HEK293 (cell line): ENCODE measurements around the gene SLC51B.

Experiments
- CTCF ChIA-PET: fragments of 350-600 bp; formaldehyde crosslinking; extraction: SDS; loops from one replicate; lab custom pipeline; 2021; ENCODE audit warnings: antibody characterized with exemption; lab: Yijun Ruan, JAX
- POLR2A ChIA-PET: fragments of 300-600 bp; formaldehyde crosslinking; extraction: SDS; loops from one replicate; lab custom pipeline; 2020; ENCODE audit warnings: antibody characterized with exemption, inconsistent platforms; lab: Yijun Ruan, JAX
- H3K27ac ChIP-seq: fragments of 200-500 bp; sonication (Bioruptor generic); 2 replicates; pipeline ENCODE4 v1.5.1; 2014; ENCODE audit warnings: low read depth, low read length, control low read depth, inconsistent platforms; ENCODE audit errors: extremely low read depth
- H3K36me3 ChIP-seq, 2 experiments: fragments of 200-500 bp in 1 of 2; sonication (Bioruptor generic) in 1 of 2; 1 replicate in 1 of 2; 2 replicates in 1 of 2; pipeline ENCODE4 v1.5.1; 2014 to 2017; ENCODE audit warnings: inconsistent platforms in 2 of 2, low read length in 2 of 2; ENCODE audit not compliant: control insufficient read depth in 2 of 2, insufficient read depth in 1 of 2
- H3K4me1 ChIP-seq: fragments of 200-500 bp; sonication (Bioruptor generic); 2 replicates; pipeline ENCODE4 v1.5.1; 2014; ENCODE audit warnings: mild to moderate bottlenecking, low read length, inconsistent platforms; ENCODE audit not compliant: control insufficient read depth, insufficient read depth
- H3K4me3 ChIP-seq: 2 replicates; pipeline ENCODE4 v1.5.1; 2011; ENCODE audit warnings: low read depth, mild to moderate bottlenecking, control low read depth, low read length, moderate library complexity
- H3K9me3 ChIP-seq: fragments of 200-500 bp; sonication (Bioruptor generic); 2 replicates; pipeline ENCODE4 v1.5.1; 2014; ENCODE audit warnings: low read depth, low read length, inconsistent platforms; ENCODE audit not compliant: control insufficient read depth, insufficient read depth
- EGR2 ChIP-seq: fragments of 450-650 bp; formaldehyde crosslinking; IDR thresholded peaks from 2 replicates; pipeline ENCODE4 v1.5.1; 2016; ENCODE audit warnings: low read depth, missing biosample characterization, missing genetic modification characterization
- FEZF1 ChIP-seq: fragments of 450-650 bp; formaldehyde crosslinking; IDR thresholded peaks from 2 replicates; pipeline ENCODE4 v1.5.1; 2016; ENCODE audit warnings: missing biosample characterization, missing genetic modification characterization
- GLI2 ChIP-seq: fragments of 450-650 bp; formaldehyde crosslinking; IDR thresholded peaks from 2 replicates; pipeline ENCODE4; 2017; ENCODE audit warnings: missing biosample characterization, missing genetic modification characterization, low read depth, borderline replicate concordance
- HOXC10 ChIP-seq: sonication (generic); formaldehyde crosslinking; IDR thresholded peaks from 2 replicates; pipeline ENCODE4 v1.8.1; 2023; ENCODE audit warnings: mild to moderate bottlenecking, missing genetic modification reagents
- KLF10 ChIP-seq: fragments of 450-650 bp; IDR thresholded peaks from 2 replicates; pipeline ENCODE4 v1.5.1; 2018; ENCODE audit warnings: missing biosample characterization, mild to moderate bottlenecking, missing genetic modification characterization
- SCRT1 ChIP-seq: fragments of 450-650 bp; formaldehyde crosslinking; IDR thresholded peaks from 2 replicates; pipeline ENCODE4 v1.5.1; 2016; ENCODE audit warnings: missing biosample characterization, missing genetic modification characterization, borderline replicate concordance
- ZBTB20 ChIP-seq: fragments of 450-650 bp; formaldehyde crosslinking; IDR thresholded peaks from 2 replicates; pipeline ENCODE4 v1.5.1; 2016; ENCODE audit warnings: missing biosample characterization, missing genetic modification characterization
- ZNF10 ChIP-seq: fragments of 450-650 bp; formaldehyde crosslinking; IDR thresholded peaks from 2 replicates; pipeline ENCODE4 v1.5.1; 2017; ENCODE audit warnings: missing biosample characterization, missing genetic modification characterization
- ZNF132 ChIP-seq: fragments of 450-650 bp; formaldehyde crosslinking; IDR thresholded peaks from 2 replicates; pipeline ENCODE4 v1.5.1; 2017; ENCODE audit warnings: missing biosample characterization, missing genetic modification characterization, borderline replicate concordance
- ZNF146 ChIP-seq: fragments of 450-650 bp; formaldehyde crosslinking; IDR thresholded peaks from 2 replicates; pipeline ENCODE4 v1.5.1; 2016; ENCODE audit warnings: missing biosample characterization, missing genetic modification characterization
- ZNF214 ChIP-seq: fragments of 450-650 bp; formaldehyde crosslinking; IDR thresholded peaks from 2 replicates; pipeline ENCODE4 v1.5.1; 2017; ENCODE audit warnings: missing biosample characterization, mild to moderate bottlenecking, missing genetic modification characterization, borderline replicate concordance
- ZNF239 ChIP-seq: fragments of 450-650 bp; formaldehyde crosslinking; IDR thresholded peaks from 2 replicates; pipeline ENCODE4 v1.5.1; 2016; ENCODE audit warnings: missing biosample characterization, missing genetic modification characterization
- ZNF302 ChIP-seq: fragments of 450-650 bp; formaldehyde crosslinking; IDR thresholded peaks from 2 replicates; pipeline ENCODE4 v1.5.1; 2016; ENCODE audit warnings: missing biosample characterization, missing genetic modification characterization, low read depth
- ZNF37A ChIP-seq: fragments of 450-650 bp; IDR thresholded peaks from 2 replicates; pipeline ENCODE4 v1.5.1; 2018; ENCODE audit warnings: missing biosample characterization, missing genetic modification characterization
- ZNF391 ChIP-seq: fragments of 450-650 bp; formaldehyde crosslinking; IDR thresholded peaks from 2 replicates; pipeline ENCODE4 v1.5.1; 2016; ENCODE audit warnings: low read depth, missing biosample characterization, missing genetic modification characterization, borderline replicate concordance
- ZNF416 ChIP-seq: fragments of 450-650 bp; formaldehyde crosslinking; IDR thresholded peaks from 2 replicates; pipeline ENCODE4 v1.5.1; 2016; ENCODE audit warnings: missing biosample characterization, missing genetic modification characterization
- ZNF426 ChIP-seq: fragments of 450-650 bp; formaldehyde crosslinking; IDR thresholded peaks from 2 replicates; pipeline ENCODE4 v1.5.1; 2017; ENCODE audit warnings: missing biosample characterization, missing genetic modification characterization, mild to moderate bottlenecking, inconsistent platforms, moderate library complexity
- ZNF433 ChIP-seq: fragments of 450-650 bp; formaldehyde crosslinking; IDR thresholded peaks from 2 replicates; pipeline ENCODE4 v1.5.1; 2016; ENCODE audit warnings: missing biosample characterization, missing genetic modification characterization, low read depth
- ZNF529 ChIP-seq: fragments of 450-650 bp; formaldehyde crosslinking; IDR thresholded peaks from 2 replicates; pipeline ENCODE4 v1.5.1; 2017; ENCODE audit warnings: missing genetic modification characterization, missing biosample characterization; ENCODE audit not compliant: insufficient replicate concordance
- ZNF548 ChIP-seq: fragments of 450-650 bp; formaldehyde crosslinking; IDR thresholded peaks from 2 replicates; pipeline ENCODE4 v1.5.1; 2016; ENCODE audit warnings: missing biosample characterization, missing genetic modification characterization
- ZNF600 ChIP-seq: fragments of 450-650 bp; formaldehyde crosslinking; IDR thresholded peaks from 2 replicates; pipeline ENCODE4 v1.5.1; 2016; ENCODE audit warnings: missing biosample characterization, missing genetic modification characterization
- ZNF629 ChIP-seq: fragments of 450-650 bp; formaldehyde crosslinking; IDR thresholded peaks from 2 replicates; pipeline ENCODE4 v1.5.1; 2017; ENCODE audit warnings: missing biosample characterization, missing genetic modification characterization
- ZNF76 ChIP-seq: fragments of 450-650 bp; formaldehyde crosslinking; IDR thresholded peaks from 2 replicates; pipeline ENCODE4; 2016; ENCODE audit warnings: low read depth, missing biosample characterization, missing genetic modification characterization, borderline replicate concordance
- ZSCAN30 ChIP-seq: fragments of 450-650 bp; IDR thresholded peaks from 2 replicates; pipeline ENCODE4 v1.5.1; 2018; ENCODE audit warnings: missing biosample characterization, mild to moderate bottlenecking, missing genetic modification characterization, moderate library complexity
- TF ChIP-seq, protein P1 (sequence below): fragments of 450-650 bp; formaldehyde crosslinking; IDR thresholded peaks from 2 replicates; pipeline ENCODE4 v1.5.1; 2016; ENCODE audit warnings: missing biosample characterization, missing genetic modification characterization
- TF ChIP-seq, protein P2 (sequence below): fragments of 450-650 bp; formaldehyde crosslinking; IDR thresholded peaks from 2 replicates; pipeline ENCODE4 v1.5.1; 2016; ENCODE audit warnings: missing biosample characterization, missing genetic modification characterization
- TF ChIP-seq, protein P3 (sequence below): fragments of 450-650 bp; formaldehyde crosslinking; IDR thresholded peaks from 2 replicates; pipeline ENCODE4 v1.5.1; 2016; ENCODE audit warnings: missing biosample characterization, missing genetic modification characterization

The SLC51B gene

DNA sequence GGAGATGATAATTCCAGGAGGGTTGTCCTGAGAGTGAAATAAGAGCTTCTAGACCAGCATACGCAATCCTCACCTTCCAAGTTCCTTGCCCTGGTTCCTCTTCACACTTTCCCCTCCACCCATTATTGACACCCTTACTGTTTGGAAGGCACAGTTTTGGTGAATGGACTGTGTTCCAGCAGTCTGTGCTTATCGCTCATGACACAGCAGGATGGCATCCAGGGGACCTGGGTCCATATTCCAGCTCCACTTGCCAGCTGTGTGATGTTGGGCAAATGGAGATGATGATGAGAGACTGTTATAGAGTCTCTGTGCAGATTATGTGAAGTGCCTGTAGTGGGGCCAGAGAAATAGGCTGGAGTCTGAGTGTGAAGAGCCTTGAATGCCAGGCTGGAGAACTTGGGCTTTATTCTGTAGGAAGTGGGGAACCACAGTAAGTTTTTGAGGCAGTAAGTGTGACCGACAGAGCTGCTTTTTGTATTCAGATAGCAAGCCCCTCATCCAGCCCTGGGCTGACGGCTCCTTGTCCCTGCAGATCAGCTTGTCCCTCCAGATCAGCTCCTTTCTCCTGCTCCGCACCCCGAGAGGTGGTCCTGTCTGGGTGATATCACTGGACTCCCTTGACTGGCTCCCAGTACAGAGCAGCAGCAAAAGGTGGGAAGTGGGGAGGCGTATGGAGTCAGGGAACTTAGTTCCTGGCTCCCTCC is 39.5 kb downstream of the SLC51B start:
- Histone ChIP-seq H3K4me1 (peaks cover 9% of the 10 kb centered on the region), H3K27ac (no peak overlapping the region), H3K4me3 (no peak overlapping the region), H3K36me3 (no peaks in the 10 kb centered on the region), H3K9me3 (no peaks in the 10 kb centered on the region)
- no peak for TF ChIP-seq ZNF391 (tag by site-specific recombination)
- no peak for TF ChIP-seq ZNF629 (tag by site-specific recombination)
- no peak for TF ChIP-seq ZNF239 (tag by site-specific recombination)
- TF ChIP-seq ZNF76: no peak
- no peak for TF ChIP-seq EGR2
- TF ChIP-seq ZNF10 (tag by site-specific recombination): no peak
- no peak for TF ChIP-seq ZSCAN30 (tag by site-specific recombination)
- no peak for TF ChIP-seq ZNF37A (tag by site-specific recombination)
- no peak for TF ChIP-seq ZNF416 (tag by site-specific recombination)
- TF ChIP-seq ZNF600 (tag by site-specific recombination): no peak
- TF ChIP-seq ZNF302 (tag by site-specific recombination): no peak
- no peak for TF ChIP-seq ZBTB20 (tag by site-specific recombination)
- no peak for TF ChIP-seq HOXC10
- no peak for TF ChIP-seq ZNF548
- ChIA-PET CTCF (interaction anchor here (0.7 to 8.2 kb wide), 6 partner anchors 8 to 275 kb away, joined by 3 to 94 read pairs (median 5); no protein-coding TSS in a partner anchor), POLR2A (interaction anchor here (0.7 kb wide), 1 partner anchor 33 kb away, joined by 3 read pairs; no protein-coding TSS in a partner anchor)

DNA sequence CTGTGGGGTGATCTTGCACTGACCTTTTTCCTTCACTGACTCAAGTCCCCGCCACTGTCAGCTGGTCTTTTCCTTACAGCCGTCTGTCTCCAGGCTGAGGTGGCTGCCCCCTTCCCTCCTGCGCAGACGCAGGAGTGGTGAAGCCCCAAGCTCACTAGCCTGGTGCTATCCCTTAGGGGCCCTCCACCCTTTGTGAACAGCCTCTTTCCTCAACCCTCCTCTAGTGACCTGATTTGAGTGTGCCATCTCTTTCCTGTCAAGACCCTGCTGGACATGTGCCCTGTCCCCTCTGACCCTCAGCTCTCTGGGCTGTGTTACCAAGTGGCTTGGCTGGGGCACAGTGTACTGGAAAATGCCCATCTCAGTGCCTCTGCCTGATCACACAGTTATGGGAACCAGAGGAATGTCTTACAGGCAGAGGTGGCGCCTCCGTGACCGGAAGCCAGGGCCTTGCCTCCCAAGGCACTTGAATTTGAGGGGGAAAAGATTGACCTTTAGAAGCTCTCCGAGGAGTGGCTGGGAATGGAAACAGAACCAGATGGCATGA is 40.1 kb downstream of the SLC51B start:
- Histone ChIP-seq H3K27ac (no peak overlapping the region), H3K4me3 (no peak overlapping the region), H3K9me3 (no peaks in the 10 kb centered on the region), H3K36me3 (no peaks in the 10 kb centered on the region), H3K4me1 (peaks cover 9% of the 10 kb centered on the region)
- CTCF ChIA-PET: interaction anchor here (1.6 to 8.2 kb wide), 4 partner anchors 16 to 51 kb away, joined by 3 to 94 read pairs (median 11); no protein-coding TSS in a partner anchor
- TF ChIP-seq, protein P1, sequence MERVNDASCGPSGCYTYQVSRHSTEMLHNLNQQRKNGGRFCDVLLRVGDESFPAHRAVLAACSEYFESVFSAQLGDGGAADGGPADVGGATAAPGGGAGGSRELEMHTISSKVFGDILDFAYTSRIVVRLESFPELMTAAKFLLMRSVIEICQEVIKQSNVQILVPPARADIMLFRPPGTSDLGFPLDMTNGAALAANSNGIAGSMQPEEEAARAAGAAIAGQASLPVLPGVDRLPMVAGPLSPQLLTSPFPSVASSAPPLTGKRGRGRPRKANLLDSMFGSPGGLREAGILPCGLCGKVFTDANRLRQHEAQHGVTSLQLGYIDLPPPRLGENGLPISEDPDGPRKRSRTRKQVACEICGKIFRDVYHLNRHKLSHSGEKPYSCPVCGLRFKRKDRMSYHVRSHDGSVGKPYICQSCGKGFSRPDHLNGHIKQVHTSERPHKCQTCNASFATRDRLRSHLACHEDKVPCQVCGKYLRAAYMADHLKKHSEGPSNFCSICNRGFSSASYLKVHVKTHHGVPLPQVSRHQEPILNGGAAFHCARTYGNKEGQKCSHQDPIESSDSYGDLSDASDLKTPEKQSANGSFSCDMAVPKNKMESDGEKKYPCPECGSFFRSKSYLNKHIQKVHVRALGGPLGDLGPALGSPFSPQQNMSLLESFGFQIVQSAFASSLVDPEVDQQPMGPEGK: no peak
- TF ChIP-seq ZNF239 (tag by site-specific recombination) (no peak), ZNF433 (tag by site-specific recombination) (no peak), FEZF1 (no peak), ZNF132 (tag by site-specific recombination) (no peak), GLI2 (tag by site-specific recombination) (no peak), SCRT1 (tag by site-specific recombination) (no peak), ZNF146 (tag by site-specific recombination) (no peak), ZNF426 (no peak), ZNF529 (tag by site-specific recombination) (no peak), ZNF600 (tag by site-specific recombination) (no peak), KLF10 (no peak), ZNF416 (tag by site-specific recombination) (no peak), ZNF214 (tag by site-specific recombination) (no peak), ZNF37A (tag by site-specific recombination) (no peak)
- TF ChIP-seq, protein P2, sequence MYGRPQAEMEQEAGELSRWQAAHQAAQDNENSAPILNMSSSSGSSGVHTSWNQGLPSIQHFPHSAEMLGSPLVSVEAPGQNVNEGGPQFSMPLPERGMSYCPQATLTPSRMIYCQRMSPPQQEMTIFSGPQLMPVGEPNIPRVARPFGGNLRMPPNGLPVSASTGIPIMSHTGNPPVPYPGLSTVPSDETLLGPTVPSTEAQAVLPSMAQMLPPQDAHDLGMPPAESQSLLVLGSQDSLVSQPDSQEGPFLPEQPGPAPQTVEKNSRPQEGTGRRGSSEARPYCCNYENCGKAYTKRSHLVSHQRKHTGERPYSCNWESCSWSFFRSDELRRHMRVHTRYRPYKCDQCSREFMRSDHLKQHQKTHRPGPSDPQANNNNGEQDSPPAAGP: no peak
- TF ChIP-seq, protein P3, sequence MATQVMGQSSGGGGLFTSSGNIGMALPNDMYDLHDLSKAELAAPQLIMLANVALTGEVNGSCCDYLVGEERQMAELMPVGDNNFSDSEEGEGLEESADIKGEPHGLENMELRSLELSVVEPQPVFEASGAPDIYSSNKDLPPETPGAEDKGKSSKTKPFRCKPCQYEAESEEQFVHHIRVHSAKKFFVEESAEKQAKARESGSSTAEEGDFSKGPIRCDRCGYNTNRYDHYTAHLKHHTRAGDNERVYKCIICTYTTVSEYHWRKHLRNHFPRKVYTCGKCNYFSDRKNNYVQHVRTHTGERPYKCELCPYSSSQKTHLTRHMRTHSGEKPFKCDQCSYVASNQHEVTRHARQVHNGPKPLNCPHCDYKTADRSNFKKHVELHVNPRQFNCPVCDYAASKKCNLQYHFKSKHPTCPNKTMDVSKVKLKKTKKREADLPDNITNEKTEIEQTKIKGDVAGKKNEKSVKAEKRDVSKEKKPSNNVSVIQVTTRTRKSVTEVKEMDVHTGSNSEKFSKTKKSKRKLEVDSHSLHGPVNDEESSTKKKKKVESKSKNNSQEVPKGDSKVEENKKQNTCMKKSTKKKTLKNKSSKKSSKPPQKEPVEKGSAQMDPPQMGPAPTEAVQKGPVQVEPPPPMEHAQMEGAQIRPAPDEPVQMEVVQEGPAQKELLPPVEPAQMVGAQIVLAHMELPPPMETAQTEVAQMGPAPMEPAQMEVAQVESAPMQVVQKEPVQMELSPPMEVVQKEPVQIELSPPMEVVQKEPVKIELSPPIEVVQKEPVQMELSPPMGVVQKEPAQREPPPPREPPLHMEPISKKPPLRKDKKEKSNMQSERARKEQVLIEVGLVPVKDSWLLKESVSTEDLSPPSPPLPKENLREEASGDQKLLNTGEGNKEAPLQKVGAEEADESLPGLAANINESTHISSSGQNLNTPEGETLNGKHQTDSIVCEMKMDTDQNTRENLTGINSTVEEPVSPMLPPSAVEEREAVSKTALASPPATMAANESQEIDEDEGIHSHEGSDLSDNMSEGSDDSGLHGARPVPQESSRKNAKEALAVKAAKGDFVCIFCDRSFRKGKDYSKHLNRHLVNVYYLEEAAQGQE (tag by site-specific recombination): no peak
- POLR2A ChIA-PET: no interaction called here
